Measurements from ENCODE around the gene HOXB3. TPM values are rescaled to one million over a fixed set of nuclear protein-coding genes. Genes with fewer than 3 reads are reported as not detected.

The HOXB3 gene
- polyA plus RNA-seq, 1 of the 3 experiments (the other 2 are of a cell fraction): 0.46 TPM

GRCh38 chr17:48612456-48612853, 22.4 kb upstream of the HOXB3 start:
- Histone ChIP-seq H3K9ac (no peak overlapping the region), H3K9me3 (no peaks in the 10 kb centered on the region), H2AFZ (ENCODE audit: low read depth) (no peak overlapping the region), H3K4me1 (ENCODE audit: control insufficient read depth in 1 of 2, insufficient read depth in 2 of 2, low read depth in 1 of 2, low read length in 1 of 2) (no peaks in the 10 kb centered on the region; a peak in 1 of 4 replicates), H4K20me1 (ENCODE audit: insufficient read depth) (peaks cover 20% of the 10 kb centered on the region), H3K79me2 (ENCODE audit: insufficient read depth) (no peaks in the 10 kb centered on the region), H3K4me3 (ENCODE audit: low read depth in 2 of 2, low read length in 1 of 2) (no peak overlapping the region), H3K4me2 (peak overlapping the region; percentile 37; the same call in 1 of the 2 replicates), H3K27ac (ENCODE audit: low read depth in 2 of 2, low read length in 1 of 2) (no peak overlapping the region), H3K9me2 (no peaks in the 10 kb centered on the region), H3K27me3 (ENCODE audit: insufficient read depth) (peaks cover 99% of the 10 kb centered on the region), H3K36me3 (replicated peaks in 1 of 2; ENCODE audit: control insufficient read depth in 1 of 2, insufficient read depth in 2 of 2, low read length in 1 of 2) (no peaks in the 10 kb centered on the region), H3F3A (replicated peaks; ENCODE audit: insufficient read depth) (no peaks in the 10 kb centered on the region)
- POLR2A ChIA-PET: no interaction called here
- no peak for TF ChIP-seq SIN3A (IDR thresholded peaks at IDR 0.05; ENCODE audit: borderline replicate concordance, low read depth, low read length)
- TF ChIP-seq EZH2phosphoT487 (IDR thresholded peaks at IDR 0.05; ENCODE audit: borderline replicate concordance, low read depth): peak; percentile 88
- TF ChIP-seq, protein P1, sequence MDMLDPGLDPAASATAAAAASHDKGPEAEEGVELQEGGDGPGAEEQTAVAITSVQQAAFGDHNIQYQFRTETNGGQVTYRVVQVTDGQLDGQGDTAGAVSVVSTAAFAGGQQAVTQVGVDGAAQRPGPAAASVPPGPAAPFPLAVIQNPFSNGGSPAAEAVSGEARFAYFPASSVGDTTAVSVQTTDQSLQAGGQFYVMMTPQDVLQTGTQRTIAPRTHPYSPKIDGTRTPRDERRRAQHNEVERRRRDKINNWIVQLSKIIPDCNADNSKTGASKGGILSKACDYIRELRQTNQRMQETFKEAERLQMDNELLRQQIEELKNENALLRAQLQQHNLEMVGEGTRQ (IDR thresholded peaks at IDR 0.05; ENCODE audit: borderline replicate concordance, low read depth, low read length): no peak
- no peak for TF ChIP-seq ELF1 (IDR thresholded peaks at IDR 0.05)
- TF ChIP-seq, protein P2, sequence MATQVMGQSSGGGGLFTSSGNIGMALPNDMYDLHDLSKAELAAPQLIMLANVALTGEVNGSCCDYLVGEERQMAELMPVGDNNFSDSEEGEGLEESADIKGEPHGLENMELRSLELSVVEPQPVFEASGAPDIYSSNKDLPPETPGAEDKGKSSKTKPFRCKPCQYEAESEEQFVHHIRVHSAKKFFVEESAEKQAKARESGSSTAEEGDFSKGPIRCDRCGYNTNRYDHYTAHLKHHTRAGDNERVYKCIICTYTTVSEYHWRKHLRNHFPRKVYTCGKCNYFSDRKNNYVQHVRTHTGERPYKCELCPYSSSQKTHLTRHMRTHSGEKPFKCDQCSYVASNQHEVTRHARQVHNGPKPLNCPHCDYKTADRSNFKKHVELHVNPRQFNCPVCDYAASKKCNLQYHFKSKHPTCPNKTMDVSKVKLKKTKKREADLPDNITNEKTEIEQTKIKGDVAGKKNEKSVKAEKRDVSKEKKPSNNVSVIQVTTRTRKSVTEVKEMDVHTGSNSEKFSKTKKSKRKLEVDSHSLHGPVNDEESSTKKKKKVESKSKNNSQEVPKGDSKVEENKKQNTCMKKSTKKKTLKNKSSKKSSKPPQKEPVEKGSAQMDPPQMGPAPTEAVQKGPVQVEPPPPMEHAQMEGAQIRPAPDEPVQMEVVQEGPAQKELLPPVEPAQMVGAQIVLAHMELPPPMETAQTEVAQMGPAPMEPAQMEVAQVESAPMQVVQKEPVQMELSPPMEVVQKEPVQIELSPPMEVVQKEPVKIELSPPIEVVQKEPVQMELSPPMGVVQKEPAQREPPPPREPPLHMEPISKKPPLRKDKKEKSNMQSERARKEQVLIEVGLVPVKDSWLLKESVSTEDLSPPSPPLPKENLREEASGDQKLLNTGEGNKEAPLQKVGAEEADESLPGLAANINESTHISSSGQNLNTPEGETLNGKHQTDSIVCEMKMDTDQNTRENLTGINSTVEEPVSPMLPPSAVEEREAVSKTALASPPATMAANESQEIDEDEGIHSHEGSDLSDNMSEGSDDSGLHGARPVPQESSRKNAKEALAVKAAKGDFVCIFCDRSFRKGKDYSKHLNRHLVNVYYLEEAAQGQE (IDR thresholded peaks at IDR 0.05; ENCODE audit: low read depth, low read length): no peak
- no peak for TF ChIP-seq MXI1 (IDR thresholded peaks at IDR 0.05; ENCODE audit: low read depth, low read length)
- TF ChIP-seq POLR2AphosphoS5 (IDR thresholded peaks at IDR 0.05; ENCODE audit: low read depth, low read length): no peak
- no peak for TF ChIP-seq FOXM1 (IDR thresholded peaks at IDR 0.05; ENCODE audit: low read depth)
- CTCF ChIA-PET: interaction anchor here (0.5 to 3.5 kb wide), 17 partner anchors 10 to 587 kb away, joined by 3 to 24 read pairs (median 5); partner anchors contain the start of genes HOXB5 and HOXB9
- WGBS (ENCODE audit: low lambda C conversion rate): 2% methylated on average over 15 of the region's 15 CpGs
- DNase-seq: no peak

- H3K27ac ChIP-seq (ENCODE audit: low read depth in 2 of 2, low read length in 1 of 2): no peak overlapping the region
- H3K79me2 ChIP-seq (ENCODE audit: insufficient read depth): no peaks in the 10 kb centered on the region
- H3K4me1 ChIP-seq (ENCODE audit: control insufficient read depth in 1 of 2, insufficient read depth in 2 of 2, low read depth in 1 of 2, low read length in 1 of 2): no peaks in the 10 kb centered on the region; a peak in 1 of 4 replicates
- H2AFZ ChIP-seq (ENCODE audit: low read depth): no peak overlapping the region
- TF ChIP-seq, protein P2 (IDR thresholded peaks at IDR 0.05; ENCODE audit: low read depth, low read length): no peak
- TF ChIP-seq FOXM1 (IDR thresholded peaks at IDR 0.05; ENCODE audit: low read depth) (no peak), MXI1 (IDR thresholded peaks at IDR 0.05; ENCODE audit: low read depth, low read length) (no peak)
- TF ChIP-seq, protein P3, sequence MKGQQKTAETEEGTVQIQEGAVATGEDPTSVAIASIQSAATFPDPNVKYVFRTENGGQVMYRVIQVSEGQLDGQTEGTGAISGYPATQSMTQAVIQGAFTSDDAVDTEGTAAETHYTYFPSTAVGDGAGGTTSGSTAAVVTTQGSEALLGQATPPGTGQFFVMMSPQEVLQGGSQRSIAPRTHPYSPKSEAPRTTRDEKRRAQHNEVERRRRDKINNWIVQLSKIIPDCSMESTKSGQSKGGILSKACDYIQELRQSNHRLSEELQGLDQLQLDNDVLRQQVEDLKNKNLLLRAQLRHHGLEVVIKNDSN (IDR thresholded peaks at IDR 0.05; ENCODE audit: borderline replicate concordance, low read depth): no peak
- H3K9me2 ChIP-seq: no peaks in the 10 kb centered on the region
- no peaks in the 10 kb centered on the region for H3F3A ChIP-seq (replicated peaks; ENCODE audit: insufficient read depth)
- CTCF ChIA-PET: interaction anchor here (1.0 kb wide), 1 partner anchor 483 kb away, joined by 3 read pairs; no protein-coding TSS in a partner anchor
- H3K9ac ChIP-seq: no peak overlapping the region
- peaks cover 99% of the 10 kb centered on the region for H3K27me3 ChIP-seq (ENCODE audit: insufficient read depth)
- H4K20me1 ChIP-seq (ENCODE audit: insufficient read depth): peaks cover 19% of the 10 kb centered on the region
- no peak overlapping the region for H3K4me2 ChIP-seq
- 9% methylated on average over 34 of the region's 36 CpGs for WGBS (ENCODE audit: low lambda C conversion rate)
- no peak overlapping the region for H3K4me3 ChIP-seq (ENCODE audit: low read depth in 2 of 2, low read length in 1 of 2)
- no peak for DNase-seq
- POLR2A ChIA-PET: no interaction called here
- H3K9me3 ChIP-seq: no peaks in the 10 kb centered on the region
- no peaks in the 10 kb centered on the region for H3K36me3 ChIP-seq (replicated peaks in 1 of 2; ENCODE audit: control insufficient read depth in 1 of 2, insufficient read depth in 2 of 2, low read length in 1 of 2)
Measured at GRCh38 chr17:48611681-48612455, 21.8 kb upstream of the HOXB3 start.
